Astrocyte of the cerebellum (primary cell): Measurements from ENCODE around the gene THAP4.
"Not testable (repeated sequence)": the region's sequence is repeated elsewhere in the genome, so short reads cannot be mapped to it uniquely, and the experiment has no call there.

ENCODE experiments used
- DNase-seq: peaks from one replicate; pipeline ENCODE4 v3.0.0-alpha.2; 2011; ENCODE audit warnings: low read depth
- H3K4me3 ChIP-seq: 2 replicates; pipeline ENCODE4 v1.5.1; 2011; ENCODE audit warnings: mild to moderate bottlenecking, low read depth, low read length, moderate library complexity
- in situ Hi-C: cut with HindIII; loops from 2 replicates; pipeline ENCODE4 v1.10.0; 2017; ENCODE audit warnings: low sequenced_read_pairs
- TF ChIP-seq, protein P1 (sequence below): IDR thresholded peaks from 2 replicates; pipeline ENCODE4 v1.5.1; 2012; ENCODE audit warnings: low read length, low read depth, moderate library complexity, mild to moderate bottlenecking; ENCODE audit errors: missing control alignments

The THAP4 gene

DNA sequence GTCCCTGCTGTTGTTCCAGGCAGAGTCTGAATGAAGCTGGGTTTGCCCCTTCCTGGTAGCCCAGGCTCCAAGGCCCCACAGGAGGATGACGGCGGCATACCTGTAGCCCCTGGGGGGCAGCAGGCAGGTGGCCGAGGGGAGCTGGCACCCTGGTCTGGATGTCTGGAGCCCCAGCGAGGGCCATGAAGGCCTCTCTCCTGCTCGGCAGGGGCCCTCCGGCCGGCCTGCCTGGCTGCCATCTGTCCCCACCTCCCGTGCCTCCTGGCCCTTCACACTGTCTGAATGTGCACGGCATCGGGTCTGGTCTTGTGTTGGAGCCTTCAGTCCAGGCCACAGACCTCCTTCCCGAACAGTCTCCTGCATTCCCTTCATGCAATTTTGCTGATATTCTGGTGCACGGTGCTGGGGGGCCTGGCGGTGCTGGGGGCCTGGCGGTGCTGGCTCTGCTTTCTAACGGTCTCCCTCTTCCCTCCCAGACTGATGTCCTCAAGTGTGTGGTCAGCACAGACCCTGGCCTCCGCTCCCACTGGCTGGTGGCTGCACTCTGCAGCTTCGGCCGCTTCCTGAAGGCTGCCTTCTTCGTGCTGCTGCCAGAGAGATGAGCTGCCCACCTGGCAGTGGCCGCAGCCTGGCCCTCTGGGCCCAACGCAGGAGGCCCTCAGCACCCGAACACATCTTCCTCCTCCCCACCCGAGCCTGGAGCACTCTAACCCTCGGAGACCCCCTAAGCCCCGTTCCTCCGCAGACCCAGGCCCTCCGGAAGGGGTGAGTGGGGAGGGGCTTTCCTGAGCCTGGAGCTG is 64.9 kb downstream of the THAP4 start:
- TF ChIP-seq, protein P1, sequence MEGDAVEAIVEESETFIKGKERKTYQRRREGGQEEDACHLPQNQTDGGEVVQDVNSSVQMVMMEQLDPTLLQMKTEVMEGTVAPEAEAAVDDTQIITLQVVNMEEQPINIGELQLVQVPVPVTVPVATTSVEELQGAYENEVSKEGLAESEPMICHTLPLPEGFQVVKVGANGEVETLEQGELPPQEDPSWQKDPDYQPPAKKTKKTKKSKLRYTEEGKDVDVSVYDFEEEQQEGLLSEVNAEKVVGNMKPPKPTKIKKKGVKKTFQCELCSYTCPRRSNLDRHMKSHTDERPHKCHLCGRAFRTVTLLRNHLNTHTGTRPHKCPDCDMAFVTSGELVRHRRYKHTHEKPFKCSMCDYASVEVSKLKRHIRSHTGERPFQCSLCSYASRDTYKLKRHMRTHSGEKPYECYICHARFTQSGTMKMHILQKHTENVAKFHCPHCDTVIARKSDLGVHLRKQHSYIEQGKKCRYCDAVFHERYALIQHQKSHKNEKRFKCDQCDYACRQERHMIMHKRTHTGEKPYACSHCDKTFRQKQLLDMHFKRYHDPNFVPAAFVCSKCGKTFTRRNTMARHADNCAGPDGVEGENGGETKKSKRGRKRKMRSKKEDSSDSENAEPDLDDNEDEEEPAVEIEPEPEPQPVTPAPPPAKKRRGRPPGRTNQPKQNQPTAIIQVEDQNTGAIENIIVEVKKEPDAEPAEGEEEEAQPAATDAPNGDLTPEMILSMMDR = no peak
- no peak for DNase-seq
- in situ Hi-C loops = no loop called here
- no peak overlapping the region for H3K4me3 ChIP-seq

DNA sequence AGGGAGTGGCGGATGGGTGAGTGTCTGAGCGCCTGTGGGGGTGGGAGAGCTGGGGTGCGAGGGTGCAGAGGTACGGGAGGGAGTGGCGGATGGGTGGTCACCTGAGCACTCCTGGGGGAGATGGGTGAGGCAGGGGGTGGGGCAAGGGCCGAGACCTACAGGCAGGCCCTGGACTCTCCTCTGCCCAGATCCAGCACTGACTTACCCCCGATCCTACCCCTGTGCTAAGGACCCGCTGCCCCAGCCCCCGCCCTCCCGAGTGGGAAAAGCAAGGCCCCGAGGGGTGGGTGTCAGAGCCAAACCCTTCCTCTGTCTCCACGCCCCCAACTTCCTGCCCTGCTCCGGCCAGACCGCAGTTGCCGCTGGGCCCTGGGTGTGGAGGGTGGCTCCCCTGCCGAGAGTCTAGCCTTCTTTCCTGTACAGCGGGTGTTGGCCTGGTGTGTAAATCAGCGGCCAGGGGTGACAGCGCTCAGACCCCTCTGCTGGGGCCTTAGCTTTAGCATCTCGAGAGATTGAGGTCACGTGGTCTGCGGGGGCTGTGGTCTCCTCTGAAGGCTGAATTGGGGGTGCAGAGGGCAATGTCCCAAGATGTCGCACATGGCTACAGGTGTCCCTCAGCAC is 65.9 kb downstream of the THAP4 start:
- TF ChIP-seq, protein P1 = no peak
- in situ Hi-C loops = no loop called here
- DNase-seq = no peak
- H3K4me3 ChIP-seq = no peak overlapping the region

DNA sequence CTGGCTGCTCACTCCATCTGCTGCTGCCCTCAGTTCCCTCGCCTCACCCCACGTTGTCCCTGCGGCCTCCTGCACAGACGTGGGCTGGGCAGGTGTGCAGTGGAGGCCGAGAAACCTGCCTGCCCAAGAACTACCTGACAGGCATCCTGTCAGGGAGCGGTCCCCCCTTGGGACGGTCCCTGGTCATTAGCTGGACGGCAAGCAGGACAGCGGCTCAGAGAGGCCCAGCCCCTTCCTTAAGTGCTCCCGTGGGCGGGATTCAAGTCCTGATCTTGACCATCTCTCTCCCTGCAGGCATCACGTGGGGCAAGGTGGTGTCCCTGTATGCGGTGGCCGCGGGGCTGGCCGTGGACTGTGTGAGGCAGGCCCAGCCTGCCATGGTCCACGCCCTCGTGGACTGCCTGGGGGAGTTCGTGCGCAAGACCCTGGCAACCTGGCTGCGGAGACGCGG is 67.1 kb downstream of the THAP4 start:
- TF ChIP-seq, protein P1 = no peak
- DNase-seq = no peak
- in situ Hi-C loops = no loop called here
- H3K4me3 ChIP-seq = no peak overlapping the region

DNA sequence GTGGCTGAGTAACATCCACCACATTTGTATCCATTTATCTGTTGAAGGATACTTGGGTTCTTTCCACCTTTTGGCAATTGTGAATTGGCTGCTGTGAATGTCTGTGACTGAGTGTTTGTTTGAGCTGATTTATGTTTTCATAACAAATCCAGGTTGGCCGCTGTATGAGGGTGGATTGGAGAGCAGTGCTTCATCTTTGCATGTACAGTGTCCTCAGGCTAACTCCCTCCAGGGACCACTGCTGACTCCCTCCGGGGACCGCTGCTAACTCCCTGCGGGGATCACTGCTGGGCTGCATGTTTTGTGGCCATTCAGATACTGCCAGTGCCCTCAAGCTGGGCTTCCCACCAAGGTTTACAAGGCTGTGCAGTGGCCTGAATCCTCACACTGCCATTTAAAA is 68.2 kb downstream of the THAP4 start:
- H3K4me3 ChIP-seq = no peak overlapping the region
- in situ Hi-C loops = no loop called here
- TF ChIP-seq, protein P1 = no peak
- DNase-seq = no peak

DNA sequence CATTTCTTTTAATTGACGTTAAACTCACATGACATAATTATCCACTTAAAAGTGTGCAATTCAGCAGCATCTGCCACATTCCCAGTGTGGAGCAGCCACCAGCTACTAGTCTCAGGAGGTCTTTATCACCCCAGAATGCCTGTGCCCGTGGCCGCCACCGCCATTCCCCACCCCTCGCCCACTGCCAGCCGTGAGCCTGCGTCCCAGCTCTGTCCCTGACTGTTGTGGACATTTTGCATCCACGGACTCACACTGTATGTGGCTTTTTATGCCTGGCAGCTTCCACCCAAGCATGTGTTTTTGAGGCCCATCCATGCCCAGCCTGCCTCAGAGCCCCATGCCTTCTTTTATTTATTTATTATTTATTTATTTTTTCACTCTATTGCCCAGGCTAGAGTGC is 69.2 kb downstream of the THAP4 start:
- DNase-seq = no peak
- TF ChIP-seq, protein P1 = no peak
- H3K4me3 ChIP-seq = no peak overlapping the region
- in situ Hi-C loops = no loop called here

DNA sequence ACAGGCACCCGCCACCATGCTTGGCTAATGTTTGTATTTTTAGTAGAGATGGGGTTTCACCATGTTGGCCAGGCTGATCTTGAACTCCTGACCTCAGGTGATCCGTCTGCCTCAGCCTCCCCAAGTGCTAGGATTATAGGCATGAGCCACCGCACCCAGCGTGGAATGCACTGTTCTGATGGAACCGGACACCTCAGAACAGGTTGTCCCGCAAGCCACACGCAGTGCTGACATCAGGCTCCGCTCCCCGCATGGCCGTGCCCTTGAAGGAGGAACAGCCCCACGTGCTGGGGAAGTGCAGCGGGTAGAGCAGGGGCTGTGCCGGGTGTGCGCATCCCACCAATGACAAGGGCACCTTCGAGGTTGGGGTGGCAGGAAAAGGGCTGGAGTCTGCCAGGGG is 69.7 kb downstream of the THAP4 start:
- DNase-seq, in situ Hi-C loops, H3K4me3 ChIP-seq: not testable (repeated sequence)

DNA sequence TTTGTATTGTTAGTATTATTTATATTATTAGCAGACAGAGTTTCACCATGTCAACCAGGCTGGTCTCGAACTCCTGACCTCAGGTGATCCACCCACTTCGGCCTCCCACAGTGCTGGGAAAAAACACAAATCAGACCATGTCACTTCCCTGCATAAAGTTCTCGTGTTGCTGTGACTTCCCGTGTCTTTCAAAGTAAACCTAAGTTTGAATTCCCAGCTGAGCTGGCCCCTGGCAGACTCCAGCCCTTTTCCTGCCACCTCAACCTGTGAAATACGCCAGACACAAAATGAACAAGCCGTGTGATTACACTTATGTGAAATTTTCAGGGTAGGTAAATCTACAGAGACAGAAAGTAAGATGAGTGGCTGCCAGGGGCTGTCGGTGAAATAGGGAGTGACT is 70.5 kb downstream of the THAP4 start:
- in situ Hi-C loops = no loop called here
- DNase-seq = no peak
- TF ChIP-seq, protein P1 = no peak
- H3K4me3 ChIP-seq = no peak overlapping the region

DNA sequence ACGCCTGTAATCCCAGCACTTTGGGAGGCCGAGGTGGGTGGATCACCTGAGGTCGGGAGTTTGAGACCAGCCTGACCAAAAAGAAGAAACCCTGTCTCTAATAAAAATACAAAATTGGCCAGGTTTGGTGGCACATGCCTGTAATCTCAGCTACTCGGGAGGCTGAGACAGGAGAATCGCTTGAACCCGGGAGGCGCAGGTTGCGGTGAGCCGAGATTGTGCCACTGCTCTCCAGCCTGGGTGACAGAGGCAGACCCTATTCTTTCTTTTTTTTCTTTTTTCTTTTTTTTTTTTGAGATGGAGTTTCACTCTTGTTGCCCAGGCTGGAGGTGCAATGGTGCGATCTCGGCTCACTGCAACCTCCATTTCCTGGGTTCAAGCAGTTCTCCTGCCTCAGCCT is 70.9 kb downstream of the THAP4 start:
- DNase-seq, H3K4me3 ChIP-seq, in situ Hi-C loops: not testable (repeated sequence)
